Astrocyte of the cerebellum (primary cell): ENCODE data around the gene HTRA3.

ENCODE experiments used
- DNase-seq: peaks from one replicate; pipeline ENCODE4 v3.0.0-alpha.2; 2011; ENCODE audit warnings: low read depth
- H3K4me3 ChIP-seq: 2 replicates; pipeline ENCODE4 v1.5.1; 2011; ENCODE audit warnings: mild to moderate bottlenecking, low read depth, low read length, moderate library complexity
- in situ Hi-C: cut with HindIII; loops from 2 replicates; pipeline ENCODE4 v1.10.0; 2017; ENCODE audit warnings: low sequenced_read_pairs
- TF ChIP-seq, protein P1 (sequence below): IDR thresholded peaks from 2 replicates; pipeline ENCODE4 v1.5.1; 2012; ENCODE audit warnings: low read length, low read depth, moderate library complexity, mild to moderate bottlenecking; ENCODE audit errors: missing control alignments

HTRA3 gene

DNA sequence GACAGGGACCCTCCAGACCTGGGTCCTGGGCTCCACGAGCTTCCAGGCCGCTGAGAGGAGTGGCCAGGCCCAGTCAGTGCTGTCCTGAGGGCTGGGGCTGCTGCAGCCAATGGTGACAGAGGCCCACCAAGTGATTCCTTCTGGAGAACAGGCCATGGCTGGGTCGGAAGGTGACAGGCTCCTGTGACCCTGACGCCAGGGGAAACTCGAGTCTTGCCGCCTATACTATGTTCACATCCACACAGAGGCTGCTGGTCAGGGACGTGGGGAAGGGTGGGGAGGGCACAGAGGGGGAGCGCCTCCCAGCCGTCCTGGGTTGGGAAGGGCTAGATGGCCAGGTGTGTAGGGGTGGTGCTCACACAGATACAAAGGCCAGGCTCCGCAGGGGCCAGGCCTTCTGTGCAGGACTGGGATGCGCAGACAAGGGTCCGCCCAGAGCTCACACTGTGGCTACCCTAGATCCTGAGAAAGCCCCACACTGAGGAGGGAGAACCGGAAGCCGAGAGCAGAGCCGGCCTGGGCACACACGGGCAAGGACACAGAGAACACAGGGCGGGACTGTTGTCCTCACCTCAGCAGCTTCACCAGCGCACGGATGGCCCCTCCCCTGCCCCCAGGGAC, 81.4 kb downstream of the HTRA3 start:
- TF ChIP-seq, protein P1, sequence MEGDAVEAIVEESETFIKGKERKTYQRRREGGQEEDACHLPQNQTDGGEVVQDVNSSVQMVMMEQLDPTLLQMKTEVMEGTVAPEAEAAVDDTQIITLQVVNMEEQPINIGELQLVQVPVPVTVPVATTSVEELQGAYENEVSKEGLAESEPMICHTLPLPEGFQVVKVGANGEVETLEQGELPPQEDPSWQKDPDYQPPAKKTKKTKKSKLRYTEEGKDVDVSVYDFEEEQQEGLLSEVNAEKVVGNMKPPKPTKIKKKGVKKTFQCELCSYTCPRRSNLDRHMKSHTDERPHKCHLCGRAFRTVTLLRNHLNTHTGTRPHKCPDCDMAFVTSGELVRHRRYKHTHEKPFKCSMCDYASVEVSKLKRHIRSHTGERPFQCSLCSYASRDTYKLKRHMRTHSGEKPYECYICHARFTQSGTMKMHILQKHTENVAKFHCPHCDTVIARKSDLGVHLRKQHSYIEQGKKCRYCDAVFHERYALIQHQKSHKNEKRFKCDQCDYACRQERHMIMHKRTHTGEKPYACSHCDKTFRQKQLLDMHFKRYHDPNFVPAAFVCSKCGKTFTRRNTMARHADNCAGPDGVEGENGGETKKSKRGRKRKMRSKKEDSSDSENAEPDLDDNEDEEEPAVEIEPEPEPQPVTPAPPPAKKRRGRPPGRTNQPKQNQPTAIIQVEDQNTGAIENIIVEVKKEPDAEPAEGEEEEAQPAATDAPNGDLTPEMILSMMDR: no peak
- no peak overlapping the region for H3K4me3 ChIP-seq
- DNase-seq: no peak
- in situ Hi-C loops: no loop called here

DNA sequence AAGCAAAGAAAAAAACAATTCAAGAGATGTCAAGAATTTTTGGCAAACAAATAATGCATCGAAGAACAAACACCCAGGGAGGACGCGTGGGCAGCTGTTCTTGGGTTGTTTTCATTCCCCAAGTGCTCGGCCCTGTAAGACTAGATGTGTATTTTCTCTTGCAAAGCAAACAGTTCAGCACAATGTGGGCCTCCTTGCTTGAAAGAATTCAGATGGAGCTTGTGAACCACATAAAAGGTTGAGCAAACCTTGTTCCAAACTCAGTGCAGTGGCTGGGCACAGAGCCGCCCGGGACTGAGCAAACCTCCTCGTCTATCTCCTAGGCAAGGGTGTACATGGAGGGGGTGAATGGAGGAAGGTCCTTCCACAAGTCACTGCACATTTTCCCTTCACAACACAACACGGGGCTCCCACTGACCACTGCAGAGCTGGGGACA, 82.4 kb downstream of the HTRA3 start:
- in situ Hi-C loops: no loop called here
- no peak overlapping the region for H3K4me3 ChIP-seq
- TF ChIP-seq, protein P1: no peak
- no peak for DNase-seq

GRCh38 chr4:8352368-8353157, 83.0 kb downstream of the HTRA3 start:
- TF ChIP-seq, protein P1: no peak
- in situ Hi-C loops: no loop called here
- H3K4me3 ChIP-seq: no peak overlapping the region
- no peak for DNase-seq

GRCh38 chr4:8353158-8353669, 83.7 kb downstream of the HTRA3 start:
- no peak overlapping the region for H3K4me3 ChIP-seq
- no peak for DNase-seq
- in situ Hi-C loops: no loop called here
- TF ChIP-seq, protein P1: no peak

DNA sequence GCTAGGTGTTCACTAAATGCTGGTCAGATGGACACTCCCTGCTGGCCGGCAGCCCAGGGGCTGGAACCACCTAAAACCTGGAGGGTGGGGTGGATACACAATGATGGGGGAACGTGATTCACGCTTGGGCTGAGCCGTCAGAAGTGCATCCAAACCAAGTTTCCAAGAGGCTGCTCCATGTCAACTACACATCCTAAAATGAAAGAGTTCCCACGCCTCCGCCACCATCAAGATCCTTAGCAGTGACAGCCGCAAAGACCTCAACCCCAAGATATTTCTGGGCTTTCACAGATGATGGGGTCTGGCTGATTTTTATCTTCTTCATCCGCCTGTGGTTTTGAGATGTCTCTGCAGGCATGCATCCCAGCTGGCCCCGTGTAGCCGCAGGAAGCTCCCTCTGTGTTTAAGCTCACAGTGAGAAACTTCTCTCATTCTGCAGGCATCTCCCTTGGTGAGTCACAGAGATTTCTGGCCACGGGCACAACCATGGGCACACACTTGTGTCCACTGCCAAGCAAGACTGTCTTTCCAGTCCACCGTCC, 84.4 kb downstream of the HTRA3 start:
- peak; percentile 24 for DNase-seq
- in situ Hi-C loops: no loop called here
- no peak overlapping the region for H3K4me3 ChIP-seq
- TF ChIP-seq, protein P1: no peak

- no peak overlapping the region for H3K4me3 ChIP-seq
- TF ChIP-seq, protein P1: no peak
- no peak for DNase-seq
- in situ Hi-C loops: no loop called here
Measured at GRCh38 chr4:8355306-8355705, 85.8 kb downstream of the HTRA3 start.
